Bronchial epithelial cell (primary cell): Measurements from ENCODE around the gene CDK6. TPM values are rescaled to one million over a fixed set of nuclear protein-coding genes. Genes with fewer than 3 reads are reported as not detected.
"Not testable (repeated sequence)": the region's sequence is repeated elsewhere in the genome, so short reads cannot be mapped to it uniquely, and the experiment has no call there.

ENCODE experiments used
- DNase-seq: peaks from one replicate; pipeline ENCODE4 v3.0.0-alpha.2; 2010; ENCODE audit warnings: low read depth
- FAIRE-seq: peaks from 2 replicates; lab custom pipeline; 2011; peaks lifted over from hg19 to GRCh38; lab: Jason Lieb, UNC
- H3K27me3 ChIP-seq: 2 replicates; pipeline ENCODE4 v1.5.1; 2011; ENCODE audit warnings: low read length; ENCODE audit not compliant: control insufficient read depth, insufficient read depth
- H3K36me3 ChIP-seq: 2 replicates; pipeline ENCODE4 v1.5.1; 2011; ENCODE audit warnings: low read length; ENCODE audit not compliant: control insufficient read depth, insufficient read depth
- H3K4me3 ChIP-seq: 2 replicates; pipeline ENCODE4 v1.5.1; 2011; ENCODE audit warnings: mild to moderate bottlenecking, low read depth, low read length, control low read depth
- CTCF ChIP-seq: IDR thresholded peaks from 2 replicates; pipeline ENCODE4 v1.5.1; 2011; ENCODE audit warnings: mild to moderate bottlenecking, moderate library complexity, low read length, control low read depth, inconsistent platforms; ENCODE audit not compliant: insufficient read depth, severe bottlenecking
- total RNA-seq: library from RNA; depleted of rRNA; stranded (reverse); fragments of >200 nt; gene quantifications from 2 replicates; pipeline ENCODE4 v1.2.1, GENCODE V29; 2014

The CDK6 gene
- total RNA-seq, result 52.9 and 68.0 TPM in 2 replicates

DNA sequence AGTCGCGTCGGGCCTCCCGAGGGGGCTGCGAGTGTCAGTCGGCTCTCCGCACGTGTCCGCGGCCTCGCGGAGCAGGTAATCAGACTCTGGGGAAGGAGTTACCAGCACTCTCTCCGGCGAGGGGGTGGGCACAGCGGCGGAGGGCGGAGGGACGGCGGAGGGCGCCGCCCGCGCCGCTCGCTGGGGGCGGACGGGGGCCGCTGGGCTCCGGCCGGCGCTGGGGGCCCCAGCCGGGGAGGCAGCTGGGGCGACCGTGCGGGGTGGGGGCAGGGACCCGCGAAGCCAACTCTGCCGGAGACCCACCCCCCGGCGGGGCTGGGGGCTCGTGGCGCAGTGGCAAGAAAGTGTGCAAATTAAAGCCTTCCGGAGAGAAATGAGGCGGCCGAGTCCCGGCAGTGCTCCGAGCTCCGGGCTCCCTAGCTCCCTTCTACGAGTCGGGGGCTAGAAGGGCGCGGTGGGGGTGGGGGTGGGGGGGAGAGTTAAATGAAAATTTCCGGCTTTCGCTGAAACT is at the start of gene CDK6:
Gene CDK6, minus strand, starts transcription at position 85 of the 511 bp plus-strand sequence. CDS start 3,250 bp downstream, outside the sequence.
- Histone ChIP-seq H3K4me3 (peak within 1 kb of the TSS; percentile 59), H3K36me3 (no peaks in the 10 kb centered on the region), H3K27me3 (no peaks in the 10 kb centered on the region)
- DNase-seq (peak; percentile 45), FAIRE-seq (no peak)
- TF ChIP-seq CTCF, result no peak

GRCh38 chr7:92886039-92886438 is 49.7 kb upstream of the CDK6 start:
- H3K4me3 ChIP-seq, H3K27me3 ChIP-seq, H3K36me3 ChIP-seq, DNase-seq, FAIRE-seq: not testable (repeated sequence)

- Histone ChIP-seq H3K36me3 (no peaks in the 10 kb centered on the region), H3K4me3 (no peak overlapping the region), H3K27me3 (no peaks in the 10 kb centered on the region)
- TF ChIP-seq CTCF, result no peak
- DNase-seq (no peak), FAIRE-seq (no peak)
These were observed 47.8 kb upstream of the CDK6 start for GRCh38 chr7:92884218-92884617.

DNA sequence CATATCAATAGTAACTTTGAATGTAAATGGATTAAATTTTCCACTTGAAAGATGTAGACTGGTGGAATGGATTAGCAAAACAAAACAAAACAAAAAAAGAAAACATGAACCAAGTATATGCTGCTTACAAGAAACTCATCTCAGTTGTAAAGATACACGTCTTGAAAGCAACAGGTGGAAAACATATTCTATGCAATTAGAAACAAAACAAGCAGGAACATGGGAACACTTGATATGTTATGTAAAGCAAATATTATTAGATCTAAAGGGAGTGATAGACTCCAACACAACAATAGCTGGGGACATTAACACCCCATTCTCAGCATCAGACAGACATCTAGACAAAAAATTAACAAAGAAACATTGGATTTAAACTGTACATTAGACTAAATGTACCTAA is 46.4 kb upstream of the CDK6 start:
- Histone ChIP-seq H3K4me3 (no peak overlapping the region), H3K27me3 (no peaks in the 10 kb centered on the region), H3K36me3 (no peaks in the 10 kb centered on the region)
- FAIRE-seq (no peak), DNase-seq (no peak)
- TF ChIP-seq CTCF, result no peak

GRCh38 chr7:92881091-92881485 is 44.7 kb upstream of the CDK6 start:
- H3K36me3 ChIP-seq, result no peaks in the 10 kb centered on the region
- H3K27me3 ChIP-seq, result no peaks in the 10 kb centered on the region
- DNase-seq (no peak), FAIRE-seq (no peak)
- no peak for TF ChIP-seq CTCF
- H3K4me3 ChIP-seq, result no peak overlapping the region

DNA sequence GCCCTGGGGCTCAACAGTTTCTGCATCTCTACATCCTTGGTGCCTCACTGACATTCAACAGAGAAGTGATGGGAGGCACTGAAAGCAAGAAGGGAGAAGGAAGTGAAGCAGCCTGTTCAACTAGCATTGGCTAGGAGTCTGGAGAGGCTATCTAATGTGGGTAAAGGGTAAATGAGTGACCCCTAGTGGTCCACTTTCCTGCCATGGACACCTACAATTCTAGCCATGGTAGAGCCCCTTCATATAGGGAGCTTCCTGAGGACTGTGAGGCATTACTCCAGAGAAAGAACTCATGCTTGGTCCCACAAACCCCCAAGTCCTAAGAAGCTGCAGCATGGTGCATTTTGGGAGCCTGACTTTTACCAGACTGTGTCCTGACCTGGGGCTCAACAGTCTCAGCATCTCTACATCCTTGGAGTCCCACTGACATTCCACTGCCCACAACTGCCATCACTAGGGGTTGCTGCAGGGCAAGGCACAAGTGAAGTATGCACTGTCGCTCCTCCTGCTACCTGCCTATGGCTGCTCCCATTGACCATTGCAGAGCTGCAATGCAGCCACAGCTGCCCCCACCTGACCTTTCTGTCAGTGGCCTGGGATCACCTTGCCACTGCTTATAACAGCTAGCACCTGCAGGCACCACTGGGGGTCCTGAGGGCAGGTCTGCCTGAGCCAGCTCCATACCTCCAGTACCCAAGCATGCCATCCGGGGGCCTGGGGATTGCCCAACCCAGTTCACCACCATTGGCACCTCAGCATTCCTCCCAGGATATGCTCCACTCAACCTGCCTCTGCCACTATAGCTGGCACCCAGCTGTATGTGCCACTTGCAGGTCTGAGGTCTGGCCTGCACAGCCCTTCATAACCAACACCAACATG is 44.1 kb upstream of the CDK6 start:
- peak; percentile 76 for FAIRE-seq
- no peak for TF ChIP-seq CTCF
- Histone ChIP-seq H3K27me3 (no peaks in the 10 kb centered on the region), H3K4me3 (no peak overlapping the region), H3K36me3 (no peaks in the 10 kb centered on the region)
- DNase-seq, result peak; percentile 31
